ENCODE results near the gene HSCB.

HSCB gene

DNA sequence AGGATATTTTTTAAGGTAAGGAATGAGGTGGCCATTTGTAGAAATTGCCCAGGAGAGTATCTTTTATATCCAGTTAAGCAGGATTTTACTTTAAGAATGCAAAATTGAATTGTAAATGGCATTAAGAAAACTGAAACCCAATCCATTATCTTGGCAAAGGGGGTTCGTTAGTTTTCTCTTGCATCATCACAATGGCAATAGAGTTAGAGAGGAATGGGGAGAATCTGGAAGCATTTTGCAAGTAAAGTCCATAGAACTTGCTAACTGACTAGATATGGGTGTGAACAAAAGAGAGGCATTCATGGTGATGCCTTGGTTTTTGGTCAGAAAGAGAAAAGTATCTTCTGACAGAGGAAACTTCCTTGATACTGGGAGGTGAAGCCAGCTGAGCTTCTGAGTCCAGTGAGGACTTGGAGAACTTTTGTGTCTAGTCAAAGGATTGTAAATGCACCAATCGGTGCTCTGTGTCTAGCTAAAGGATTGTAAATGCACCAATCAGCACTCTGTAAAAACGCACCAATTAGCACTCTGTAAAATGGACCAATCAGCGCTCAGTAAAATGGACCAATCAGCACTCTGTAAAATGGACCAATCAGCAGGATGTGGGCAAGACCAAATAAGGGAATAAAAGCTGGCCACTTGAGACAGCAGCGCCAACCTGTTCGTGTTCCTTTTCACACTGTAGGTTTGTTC, 27.0 kb downstream of the HSCB start:
- H3K4me3 ChIP-seq (ENCODE audit: low read length) = no peak overlapping the region
- no peak for DNase-seq (ENCODE audit: low read depth)

DNA sequence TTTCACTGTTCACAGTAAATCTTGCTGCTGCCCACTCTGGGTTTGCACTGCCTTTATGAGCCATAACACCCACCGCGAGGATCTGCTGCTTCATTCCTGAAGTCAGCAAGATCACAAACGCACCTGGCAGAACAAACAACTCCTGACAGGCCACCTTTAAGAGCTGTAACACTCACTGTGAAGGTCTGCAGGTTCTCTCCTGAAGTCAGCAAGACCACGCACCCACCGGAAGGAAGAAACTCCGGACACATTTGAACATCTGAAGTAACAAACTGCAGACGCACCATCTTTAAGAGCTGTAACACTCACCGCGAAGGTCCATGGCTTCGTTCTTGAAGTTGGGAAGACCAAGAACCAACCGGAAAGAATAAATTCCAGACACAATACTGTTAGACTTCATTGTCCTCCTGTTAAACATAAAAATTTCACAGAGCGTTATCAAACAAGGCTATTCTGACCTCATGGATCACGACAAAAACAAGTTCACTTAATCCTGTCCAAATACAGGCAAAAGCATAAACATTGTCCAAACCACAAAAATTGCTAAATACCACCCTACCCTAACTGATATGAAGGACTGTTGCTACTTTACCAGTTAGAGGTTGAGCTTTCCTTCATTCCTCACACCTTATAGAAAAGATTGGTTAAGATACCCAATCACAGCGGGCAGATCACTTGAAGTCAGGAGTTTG, 27.7 kb downstream of the HSCB start:
- TF ChIP-seq, protein P1, sequence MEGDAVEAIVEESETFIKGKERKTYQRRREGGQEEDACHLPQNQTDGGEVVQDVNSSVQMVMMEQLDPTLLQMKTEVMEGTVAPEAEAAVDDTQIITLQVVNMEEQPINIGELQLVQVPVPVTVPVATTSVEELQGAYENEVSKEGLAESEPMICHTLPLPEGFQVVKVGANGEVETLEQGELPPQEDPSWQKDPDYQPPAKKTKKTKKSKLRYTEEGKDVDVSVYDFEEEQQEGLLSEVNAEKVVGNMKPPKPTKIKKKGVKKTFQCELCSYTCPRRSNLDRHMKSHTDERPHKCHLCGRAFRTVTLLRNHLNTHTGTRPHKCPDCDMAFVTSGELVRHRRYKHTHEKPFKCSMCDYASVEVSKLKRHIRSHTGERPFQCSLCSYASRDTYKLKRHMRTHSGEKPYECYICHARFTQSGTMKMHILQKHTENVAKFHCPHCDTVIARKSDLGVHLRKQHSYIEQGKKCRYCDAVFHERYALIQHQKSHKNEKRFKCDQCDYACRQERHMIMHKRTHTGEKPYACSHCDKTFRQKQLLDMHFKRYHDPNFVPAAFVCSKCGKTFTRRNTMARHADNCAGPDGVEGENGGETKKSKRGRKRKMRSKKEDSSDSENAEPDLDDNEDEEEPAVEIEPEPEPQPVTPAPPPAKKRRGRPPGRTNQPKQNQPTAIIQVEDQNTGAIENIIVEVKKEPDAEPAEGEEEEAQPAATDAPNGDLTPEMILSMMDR (conservative IDR thresholded peaks at IDR 0.05; ENCODE audit: low read length) = no peak
- no peak for DNase-seq (ENCODE audit: low read depth)
- no peak overlapping the region for H3K4me3 ChIP-seq (ENCODE audit: low read length)

More for the DNA sequence above, 27.0 kb downstream of the HSCB start:
- TF ChIP-seq, protein P1 (conservative IDR thresholded peaks at IDR 0.05; ENCODE audit: low read length) = no peak

DNA sequence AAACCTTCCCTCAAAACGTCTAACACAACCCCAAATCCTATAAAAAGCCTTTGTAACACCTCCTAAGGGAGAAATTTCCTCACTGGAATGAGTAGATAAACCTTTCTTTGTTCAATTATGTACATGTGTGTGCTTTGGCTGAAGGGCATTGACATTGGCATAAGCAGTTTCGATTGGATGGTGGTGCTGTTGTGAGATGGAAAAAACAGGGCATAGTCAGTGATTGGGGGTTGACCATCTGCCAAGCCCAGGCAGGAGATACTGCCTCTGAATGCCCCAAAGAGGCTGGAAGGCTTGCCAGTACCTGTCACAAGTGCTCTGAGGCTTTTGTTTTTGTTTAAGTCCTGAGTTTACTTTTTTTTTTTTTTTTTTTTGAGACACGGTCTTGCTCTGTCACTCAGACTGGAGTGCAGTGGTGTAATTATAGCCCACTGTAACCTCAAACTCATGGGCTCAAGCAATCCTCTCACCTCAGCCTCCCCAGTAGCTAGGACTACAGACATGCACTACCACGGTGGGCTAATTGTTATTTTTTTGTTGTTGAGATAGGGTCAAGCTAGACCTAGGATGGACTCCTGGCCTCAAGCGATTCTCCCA, 29.5 kb downstream of the HSCB start:
- H3K4me3 ChIP-seq (ENCODE audit: low read length) = no peak overlapping the region
- TF ChIP-seq, protein P1 (conservative IDR thresholded peaks at IDR 0.05; ENCODE audit: low read length) = no peak
- no peak for DNase-seq (ENCODE audit: low read depth)

DNA sequence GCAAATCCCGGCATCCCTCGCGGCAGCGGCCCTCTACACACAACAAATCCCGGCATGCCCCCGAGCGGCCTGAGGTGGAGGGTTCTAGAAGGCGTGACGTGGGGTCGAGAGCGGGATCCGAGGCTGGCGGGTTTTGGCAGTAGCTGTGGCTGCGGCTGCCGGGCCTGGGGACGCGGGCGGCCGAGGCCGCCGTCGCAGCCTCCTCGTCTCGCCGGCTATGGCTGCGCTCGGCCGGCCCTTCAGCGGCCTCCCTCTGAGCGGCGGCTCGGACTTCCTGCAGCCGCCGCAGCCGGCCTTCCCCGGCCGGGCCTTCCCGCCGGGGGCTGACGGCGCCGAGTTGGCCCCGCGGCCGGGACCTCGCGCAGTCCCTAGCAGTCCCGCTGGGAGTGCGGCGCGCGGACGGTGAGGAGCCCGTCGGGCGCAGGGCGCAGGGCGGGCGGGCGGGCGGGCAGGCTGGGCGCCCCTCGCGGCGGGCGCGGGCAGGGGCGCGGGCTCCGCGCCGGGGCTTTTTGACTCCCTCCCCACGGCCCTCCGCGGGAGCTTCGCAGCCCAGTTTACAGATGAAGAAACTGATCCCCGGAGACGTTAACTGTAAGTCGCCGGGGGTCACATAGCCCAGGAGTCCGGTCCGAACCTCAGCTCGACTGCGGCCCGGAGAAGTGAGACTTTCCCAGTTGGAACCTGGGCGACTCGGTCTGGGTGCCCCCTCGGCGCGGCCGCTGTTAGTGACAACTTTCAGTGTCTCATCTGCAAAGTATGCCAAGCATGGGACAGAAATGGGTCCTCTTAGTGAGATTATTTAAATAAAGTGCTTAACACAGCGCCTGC, 31.0 kb downstream of the HSCB start, which contains the start of gene CCDC117:
TSS of gene CCDC117 (plus strand) at position 63 of the 828 bp plus-strand sequence. CDS start at position 218, 155 bp downstream.
- H3K4me3 ChIP-seq (ENCODE audit: low read length) = peak within 1 kb of the TSS; percentile 84
- TF ChIP-seq, protein P1 (conservative IDR thresholded peaks at IDR 0.05; ENCODE audit: low read length) = no peak
- DNase-seq (ENCODE audit: low read depth) = peak; percentile 96

DNA sequence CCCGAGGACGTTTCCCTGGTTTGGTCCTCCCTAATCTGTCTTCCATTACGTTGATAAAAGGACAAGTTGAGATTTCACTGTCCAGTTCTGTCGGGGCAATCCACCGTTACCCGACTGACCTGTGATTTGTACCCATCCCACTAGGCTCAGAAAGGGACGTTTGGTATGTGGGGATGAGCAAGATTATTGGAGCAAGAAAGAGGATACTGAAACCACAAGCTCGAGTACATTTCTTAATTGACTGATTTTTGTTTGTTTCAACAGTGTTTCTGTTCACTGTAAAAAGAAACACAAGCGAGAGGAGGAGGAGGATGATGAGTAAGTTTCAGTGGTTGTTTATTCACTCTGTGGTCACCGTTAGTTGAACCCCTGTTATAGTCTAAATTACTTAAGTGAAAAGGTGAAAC, 31.6 kb downstream of the HSCB start:
- TF ChIP-seq, protein P1 (conservative IDR thresholded peaks at IDR 0.05; ENCODE audit: low read length) = no peak
- DNase-seq (ENCODE audit: low read depth) = peak; percentile 72
- peak overlapping the region; percentile 84 for H3K4me3 ChIP-seq (ENCODE audit: low read length)

DNA sequence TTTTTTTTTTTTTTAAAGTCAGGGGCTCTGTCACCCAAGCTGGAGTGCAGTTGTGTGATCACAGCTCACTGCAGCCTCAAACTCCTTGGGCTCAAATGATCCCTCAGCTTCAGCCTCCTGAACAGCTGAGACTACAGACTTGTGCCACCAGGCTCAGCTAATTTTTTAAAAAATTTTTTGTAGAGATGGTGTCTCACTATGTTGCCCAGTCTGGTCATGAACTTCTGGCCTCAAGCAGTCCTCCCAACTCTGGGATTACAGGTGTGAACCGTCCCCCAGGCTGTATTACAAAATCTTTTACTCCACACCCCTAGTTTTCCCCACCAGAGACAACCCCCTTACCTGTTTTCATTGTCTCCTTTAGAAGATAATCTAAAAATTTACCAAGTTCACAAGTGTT, 32.5 kb downstream of the HSCB start:
- no peak for DNase-seq (ENCODE audit: low read depth)
- H3K4me3 ChIP-seq (ENCODE audit: low read length) = no peak overlapping the region; the same call in 1 of the 2 replicates
- TF ChIP-seq, protein P1 (conservative IDR thresholded peaks at IDR 0.05; ENCODE audit: low read length) = no peak

Data from AG10803 (cell line).